ENCODE results near the gene APEX1.

DNA sequence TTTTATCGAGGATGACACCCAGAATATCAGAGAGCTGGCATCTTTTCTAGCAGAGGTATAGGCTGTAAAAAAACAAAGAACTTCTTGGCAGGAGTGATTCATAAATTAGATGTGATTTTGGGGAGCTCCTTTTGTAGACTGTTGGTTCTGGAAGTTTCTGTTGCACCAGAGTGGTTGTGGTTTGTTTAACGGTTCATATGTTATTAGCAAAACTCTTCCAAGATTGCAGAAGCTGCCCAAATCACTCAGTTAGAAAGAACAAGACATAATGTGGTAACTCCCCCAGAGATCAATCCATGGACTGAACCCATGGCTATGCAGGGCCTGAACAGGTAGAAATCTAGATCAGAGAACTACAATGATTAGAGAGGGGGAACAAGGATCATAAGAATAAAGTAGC, 43.6 kb downstream of the APEX1 start:
- TF ChIP-seq, protein P1, sequence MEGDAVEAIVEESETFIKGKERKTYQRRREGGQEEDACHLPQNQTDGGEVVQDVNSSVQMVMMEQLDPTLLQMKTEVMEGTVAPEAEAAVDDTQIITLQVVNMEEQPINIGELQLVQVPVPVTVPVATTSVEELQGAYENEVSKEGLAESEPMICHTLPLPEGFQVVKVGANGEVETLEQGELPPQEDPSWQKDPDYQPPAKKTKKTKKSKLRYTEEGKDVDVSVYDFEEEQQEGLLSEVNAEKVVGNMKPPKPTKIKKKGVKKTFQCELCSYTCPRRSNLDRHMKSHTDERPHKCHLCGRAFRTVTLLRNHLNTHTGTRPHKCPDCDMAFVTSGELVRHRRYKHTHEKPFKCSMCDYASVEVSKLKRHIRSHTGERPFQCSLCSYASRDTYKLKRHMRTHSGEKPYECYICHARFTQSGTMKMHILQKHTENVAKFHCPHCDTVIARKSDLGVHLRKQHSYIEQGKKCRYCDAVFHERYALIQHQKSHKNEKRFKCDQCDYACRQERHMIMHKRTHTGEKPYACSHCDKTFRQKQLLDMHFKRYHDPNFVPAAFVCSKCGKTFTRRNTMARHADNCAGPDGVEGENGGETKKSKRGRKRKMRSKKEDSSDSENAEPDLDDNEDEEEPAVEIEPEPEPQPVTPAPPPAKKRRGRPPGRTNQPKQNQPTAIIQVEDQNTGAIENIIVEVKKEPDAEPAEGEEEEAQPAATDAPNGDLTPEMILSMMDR (IDR thresholded peaks at IDR 0.05; ENCODE audit: low read depth, low read length): no peak
- no peak for TF ChIP-seq EZH2phosphoT487 (IDR thresholded peaks at IDR 0.05; ENCODE audit: low read depth)
